ENCODE data around the gene LRRFIP2. TPM values are rescaled to one million over a fixed set of nuclear protein-coding genes. Genes with fewer than 3 reads are reported as not detected.

The LRRFIP2 gene
- total and polyA plus RNA-seq, 2 of the 8 experiments (the other 6 are each of a cell fraction or from before 2014, with no cell fraction given): 8.8 to 25.6 TPM

GRCh38 chr3:37067577-37067976 lies 106.8 kb downstream of the LRRFIP2 start (continued):
- TF ChIP-seq SP4 (IDR thresholded peaks at IDR 0.05; ENCODE audit: low read length) (no peak), KDM5A (IDR thresholded peaks at IDR 0.05; ENCODE audit: low read length) (no peak), KDM1A (IDR thresholded peaks at IDR 0.05; ENCODE audit: borderline replicate concordance, low read length) (no peak)
